Measurements from ENCODE around the gene TBK1. TPM values are rescaled to one million over a fixed set of nuclear protein-coding genes. Genes with fewer than 3 reads are reported as not detected.

Gene TBK1
- total and polyA plus RNA-seq, 9 of the 15 experiments (the other 6 are each of a cell fraction or from before 2014, with no cell fraction given) = 20.4 to 42.0 (median 27.8) TPM

DNA sequence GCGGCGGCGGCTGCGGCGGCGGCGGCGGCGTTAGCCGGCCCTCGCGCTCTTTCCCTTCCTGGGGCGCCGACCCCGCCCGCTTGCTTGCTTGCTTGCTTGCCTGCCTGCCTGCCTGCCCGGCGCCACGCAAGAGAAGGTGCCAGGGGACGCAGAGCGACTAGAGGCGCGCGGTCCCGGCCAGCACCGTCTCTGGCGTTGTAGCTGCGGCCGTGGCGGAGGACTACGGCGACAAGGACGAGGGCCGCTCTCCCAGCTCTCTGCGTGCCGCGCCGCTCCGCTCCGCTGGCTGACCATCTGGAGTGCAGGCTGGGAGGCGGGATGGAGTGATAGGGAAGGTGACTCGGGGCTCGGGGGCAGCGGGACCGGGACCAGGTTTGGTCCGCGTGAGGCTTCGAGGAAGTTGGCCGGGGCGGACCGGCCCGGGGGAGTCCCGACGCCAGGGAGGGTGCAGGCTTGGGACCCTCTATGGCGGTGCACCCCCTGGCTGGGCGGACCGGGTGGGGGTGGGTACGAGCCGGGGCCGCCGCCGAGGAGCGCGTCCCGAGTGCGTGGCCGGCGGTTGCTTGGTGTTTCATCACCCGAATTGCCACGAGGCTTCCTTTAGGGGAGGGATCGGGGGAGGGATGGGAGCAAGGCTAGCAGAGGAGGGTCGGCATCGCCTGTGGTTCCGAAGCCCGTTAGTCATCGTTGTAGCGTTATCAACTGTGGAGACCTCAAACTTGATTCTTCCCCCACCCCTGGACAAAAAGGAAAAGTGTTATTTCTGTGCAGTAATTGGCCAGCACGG lies 47.3 kb upstream of the TBK1 start (continued):
- TF ChIP-seq E4F1 (CRISPR knock-in tag; IDR thresholded peaks at IDR 0.05; ENCODE audit: borderline replicate concordance) (no peak), BRCA1 (IDR thresholded peaks at IDR 0.05) (no peak), BRCA1 (CRISPR knock-in tag; IDR thresholded peaks at IDR 0.05) (no peak), VEZF1 (CRISPR knock-in tag; IDR thresholded peaks at IDR 0.05) (peak; percentile 85), NFRKB (IDR thresholded peaks at IDR 0.05; ENCODE audit: low read depth) (peak; percentile 99), ILK (tag; IDR thresholded peaks at IDR 0.05; ENCODE audit: borderline replicate concordance, low read depth) (no peak), ZNF77 (CRISPR knock-in tag; IDR thresholded peaks at IDR 0.05) (no peak), BHLHE40 (IDR thresholded peaks at IDR 0.05; ENCODE audit: low read length) (no peak), ZNF778 (CRISPR knock-in tag; IDR thresholded peaks at IDR 0.05) (no peak), KDM5B (IDR thresholded peaks at IDR 0.05; ENCODE audit: insufficient replicate concordance, low read depth, low read length) (peak; percentile 29), PRPF4 (IDR thresholded peaks at IDR 0.05; ENCODE audit: insufficient read depth, low read depth, low read length, poor library complexity, severe bottlenecking) (peak; percentile 95), RHOXF2B (CRISPR knock-in tag; conservative IDR thresholded peaks at IDR 0.05) (no peak), PURB (CRISPR knock-in tag; IDR thresholded peaks at IDR 0.05; ENCODE audit: low read depth) (no peak), CSDE1 (IDR thresholded peaks at IDR 0.05) (no peak; a peak in 1 of 4 replicates)
- TF ChIP-seq, protein P1, sequence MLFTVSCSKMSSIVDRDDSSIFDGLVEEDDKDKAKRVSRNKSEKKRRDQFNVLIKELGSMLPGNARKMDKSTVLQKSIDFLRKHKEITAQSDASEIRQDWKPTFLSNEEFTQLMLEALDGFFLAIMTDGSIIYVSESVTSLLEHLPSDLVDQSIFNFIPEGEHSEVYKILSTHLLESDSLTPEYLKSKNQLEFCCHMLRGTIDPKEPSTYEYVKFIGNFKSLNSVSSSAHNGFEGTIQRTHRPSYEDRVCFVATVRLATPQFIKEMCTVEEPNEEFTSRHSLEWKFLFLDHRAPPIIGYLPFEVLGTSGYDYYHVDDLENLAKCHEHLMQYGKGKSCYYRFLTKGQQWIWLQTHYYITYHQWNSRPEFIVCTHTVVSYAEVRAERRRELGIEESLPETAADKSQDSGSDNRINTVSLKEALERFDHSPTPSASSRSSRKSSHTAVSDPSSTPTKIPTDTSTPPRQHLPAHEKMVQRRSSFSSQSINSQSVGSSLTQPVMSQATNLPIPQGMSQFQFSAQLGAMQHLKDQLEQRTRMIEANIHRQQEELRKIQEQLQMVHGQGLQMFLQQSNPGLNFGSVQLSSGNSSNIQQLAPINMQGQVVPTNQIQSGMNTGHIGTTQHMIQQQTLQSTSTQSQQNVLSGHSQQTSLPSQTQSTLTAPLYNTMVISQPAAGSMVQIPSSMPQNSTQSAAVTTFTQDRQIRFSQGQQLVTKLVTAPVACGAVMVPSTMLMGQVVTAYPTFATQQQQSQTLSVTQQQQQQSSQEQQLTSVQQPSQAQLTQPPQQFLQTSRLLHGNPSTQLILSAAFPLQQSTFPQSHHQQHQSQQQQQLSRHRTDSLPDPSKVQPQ (CRISPR knock-in tag; IDR thresholded peaks at IDR 0.05; ENCODE audit: borderline replicate concordance) = no peak
- TF ChIP-seq, protein P2, sequence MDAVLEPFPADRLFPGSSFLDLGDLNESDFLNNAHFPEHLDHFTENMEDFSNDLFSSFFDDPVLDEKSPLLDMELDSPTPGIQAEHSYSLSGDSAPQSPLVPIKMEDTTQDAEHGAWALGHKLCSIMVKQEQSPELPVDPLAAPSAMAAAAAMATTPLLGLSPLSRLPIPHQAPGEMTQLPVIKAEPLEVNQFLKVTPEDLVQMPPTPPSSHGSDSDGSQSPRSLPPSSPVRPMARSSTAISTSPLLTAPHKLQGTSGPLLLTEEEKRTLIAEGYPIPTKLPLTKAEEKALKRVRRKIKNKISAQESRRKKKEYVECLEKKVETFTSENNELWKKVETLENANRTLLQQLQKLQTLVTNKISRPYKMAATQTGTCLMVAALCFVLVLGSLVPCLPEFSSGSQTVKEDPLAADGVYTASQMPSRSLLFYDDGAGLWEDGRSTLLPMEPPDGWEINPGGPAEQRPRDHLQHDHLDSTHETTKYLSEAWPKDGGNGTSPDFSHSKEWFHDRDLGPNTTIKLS (IDR thresholded peaks at IDR 0.05; ENCODE audit: borderline replicate concordance, low read depth) = peak; percentile 96
- TF ChIP-seq, protein P3, sequence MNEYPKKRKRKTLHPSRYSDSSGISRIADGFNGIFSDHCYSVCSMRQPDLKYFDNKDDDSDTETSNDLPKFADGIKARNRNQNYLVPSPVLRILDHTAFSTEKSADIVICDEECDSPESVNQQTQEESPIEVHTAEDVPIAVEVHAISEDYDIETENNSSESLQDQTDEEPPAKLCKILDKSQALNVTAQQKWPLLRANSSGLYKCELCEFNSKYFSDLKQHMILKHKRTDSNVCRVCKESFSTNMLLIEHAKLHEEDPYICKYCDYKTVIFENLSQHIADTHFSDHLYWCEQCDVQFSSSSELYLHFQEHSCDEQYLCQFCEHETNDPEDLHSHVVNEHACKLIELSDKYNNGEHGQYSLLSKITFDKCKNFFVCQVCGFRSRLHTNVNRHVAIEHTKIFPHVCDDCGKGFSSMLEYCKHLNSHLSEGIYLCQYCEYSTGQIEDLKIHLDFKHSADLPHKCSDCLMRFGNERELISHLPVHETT (CRISPR knock-in tag; conservative IDR thresholded peaks at IDR 0.05 in 1 of 2, IDR thresholded peaks at IDR 0.05 in 1 of 2) = peak in 1 of 2 experiments; percentile 85; a peak in 2 of 4 replicates
